ENCODE results near the gene CLEC1B. TPM values are rescaled to one million over a fixed set of nuclear protein-coding genes. Genes with fewer than 3 reads are reported as not detected.
"Not testable (repeated sequence)": the region's sequence is repeated elsewhere in the genome, so short reads cannot be mapped to it uniquely, and the experiment has no call there.

The CLEC1B gene
- total RNA-seq, result not detected

DNA sequence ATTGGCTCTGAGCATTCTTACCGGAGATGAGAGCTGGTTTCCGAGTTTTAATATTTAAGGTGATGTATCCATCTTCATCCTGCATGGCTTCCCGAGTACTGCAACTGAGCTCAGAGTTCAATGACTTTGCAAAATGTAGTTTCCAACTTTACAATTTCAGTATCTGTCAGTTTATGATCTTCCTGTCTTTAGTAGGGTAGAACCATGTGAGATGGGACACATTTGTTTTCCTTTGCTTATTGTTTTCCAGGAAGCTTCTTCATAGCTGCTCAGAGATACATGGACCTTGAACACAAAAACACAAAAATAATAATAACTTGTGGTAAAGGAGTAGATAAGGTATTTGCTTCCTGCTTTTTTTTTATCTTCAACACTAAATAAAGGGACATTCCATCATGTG lies at the start of gene CLEC1B:
Gene CLEC1B, minus strand, starts transcription at position 106 of the 400 bp plus-strand sequence. Its CDS starts 21 bp downstream, at position 85.
- DNase-seq, result no peak

GRCh38 chr12:10048526-10048925 lies 49.6 kb upstream of the CLEC1B start:
- DNase-seq, result no peak

GRCh38 chr12:10042167-10042566 lies 43.2 kb upstream of the CLEC1B start:
- DNase-seq, result no peak

- no peak for DNase-seq
Measured at GRCh38 chr12:10033783-10034545, 35.0 kb upstream of the CLEC1B start.

- DNase-seq, result no peak
Measured at GRCh38 chr12:10031771-10032175, 32.9 kb upstream of the CLEC1B start.

DNA sequence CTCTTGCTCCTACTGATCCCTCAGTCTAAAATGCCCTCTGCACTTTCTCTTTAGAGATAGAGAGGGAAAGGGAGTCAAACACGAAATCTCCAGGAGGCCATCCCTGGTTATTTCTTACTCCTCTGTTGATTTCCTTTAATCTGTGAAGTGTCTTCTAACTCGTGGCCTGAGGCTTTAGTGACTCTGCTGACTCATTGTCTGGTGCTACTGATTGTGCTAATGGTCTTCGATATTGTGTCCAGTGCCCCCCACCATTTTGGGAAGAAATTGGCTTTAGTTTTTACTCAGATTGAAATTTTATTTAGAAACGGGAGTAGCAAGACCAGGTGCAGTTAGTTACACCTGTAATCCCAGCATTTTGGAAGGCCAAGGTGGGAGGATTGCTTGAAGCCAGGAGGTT lies 32.4 kb upstream of the CLEC1B start:
- no peak for DNase-seq

GRCh38 chr12:10030446-10030845 lies 31.5 kb upstream of the CLEC1B start, which contains the start of gene CLEC9A:
Gene CLEC9A, plus strand, starts transcription at chr12:10030682. Its CDS starts 22,006 bp downstream, at chr12:10052688.
- no peak for DNase-seq

DNA sequence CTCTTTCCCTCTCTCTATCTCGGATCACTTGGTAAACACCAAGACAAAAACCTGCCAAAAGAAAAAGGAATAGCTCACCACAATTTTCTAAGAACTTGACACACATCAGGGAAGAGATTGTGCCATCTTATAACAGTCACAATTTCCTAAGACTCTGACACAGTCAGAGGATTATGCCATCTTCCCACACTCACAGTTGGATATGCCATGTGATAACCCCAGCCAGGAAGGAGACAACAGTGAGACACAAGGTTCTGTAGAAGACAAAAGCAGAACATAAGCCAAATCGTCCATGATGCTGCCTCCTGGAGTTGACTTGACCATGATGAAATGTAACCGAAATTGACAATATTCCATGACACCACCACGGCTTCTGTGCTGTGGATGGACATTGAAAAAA lies 28.8 kb upstream of the CLEC1B start:
- no peak for DNase-seq

GRCh38 chr12:10027311-10027710 lies 28.4 kb upstream of the CLEC1B start:
- no peak for DNase-seq

DNA sequence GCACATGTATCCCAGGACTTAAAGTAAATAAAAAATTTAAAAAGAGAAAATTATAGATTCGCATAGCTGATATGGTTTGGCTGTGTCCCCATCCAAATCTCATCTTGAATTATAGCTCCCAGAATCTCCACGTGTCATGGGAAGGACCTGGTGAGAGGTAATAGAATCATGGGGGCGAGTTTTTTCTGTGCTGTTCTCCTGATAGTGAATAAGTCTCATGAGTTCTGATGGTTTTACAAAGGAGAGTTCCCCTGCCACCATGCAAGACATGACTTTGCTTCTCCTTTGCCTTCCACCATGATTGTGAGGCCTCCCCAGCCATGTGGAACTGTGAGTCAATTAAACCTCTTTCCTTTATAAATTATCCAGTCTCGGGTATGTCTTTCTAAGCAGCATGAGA lies 27.7 kb upstream of the CLEC1B start:
- DNase-seq, result not testable (repeated sequence)

GRCh38 chr12:10025236-10025635 lies 26.3 kb upstream of the CLEC1B start:
- no peak for DNase-seq

DNA sequence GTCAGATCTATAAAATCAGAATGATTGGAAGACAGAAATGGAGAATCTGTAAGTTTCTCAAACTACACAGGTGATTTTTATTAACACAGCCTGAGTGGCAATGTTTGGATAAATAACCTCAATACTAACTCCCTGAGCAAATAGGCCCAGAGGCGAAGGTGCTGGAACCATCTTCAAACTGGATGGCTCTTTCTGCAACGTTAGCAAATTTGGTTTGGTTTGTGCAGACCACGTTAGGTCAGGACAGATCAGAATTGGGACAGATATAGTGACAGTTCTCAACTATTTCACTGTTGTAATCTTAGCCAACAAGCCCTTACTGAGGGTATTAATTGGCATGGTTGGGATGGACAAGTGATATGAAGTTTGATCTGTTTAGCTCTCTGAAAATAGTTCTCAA lies 22.4 kb upstream of the CLEC1B start:
- DNase-seq, result no peak

- no peak for DNase-seq
Measured at GRCh38 chr12:10018386-10018785, 19.5 kb upstream of the CLEC1B start.

- no peak for DNase-seq
Measured at GRCh38 chr12:10016881-10017280, 18.0 kb upstream of the CLEC1B start.

DNA sequence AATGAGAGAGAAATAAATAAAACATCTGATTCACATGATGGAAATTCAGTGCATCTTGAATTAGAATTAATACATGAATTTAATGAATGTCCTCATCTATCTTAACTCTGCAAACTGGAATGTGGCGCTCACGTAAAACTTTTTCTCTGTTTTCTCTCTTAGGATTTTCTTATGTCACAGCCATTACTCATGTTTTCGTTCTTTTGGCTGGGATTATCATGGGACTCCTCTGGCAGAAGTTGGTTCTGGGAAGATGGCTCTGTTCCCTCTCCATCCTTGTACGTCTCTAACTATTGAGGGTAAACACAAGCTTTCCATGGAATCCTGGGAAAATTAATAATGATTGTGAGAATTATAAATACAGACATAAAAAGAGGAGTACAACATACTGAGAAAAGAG lies 16.5 kb upstream of the CLEC1B start:
- no peak for DNase-seq

DNA sequence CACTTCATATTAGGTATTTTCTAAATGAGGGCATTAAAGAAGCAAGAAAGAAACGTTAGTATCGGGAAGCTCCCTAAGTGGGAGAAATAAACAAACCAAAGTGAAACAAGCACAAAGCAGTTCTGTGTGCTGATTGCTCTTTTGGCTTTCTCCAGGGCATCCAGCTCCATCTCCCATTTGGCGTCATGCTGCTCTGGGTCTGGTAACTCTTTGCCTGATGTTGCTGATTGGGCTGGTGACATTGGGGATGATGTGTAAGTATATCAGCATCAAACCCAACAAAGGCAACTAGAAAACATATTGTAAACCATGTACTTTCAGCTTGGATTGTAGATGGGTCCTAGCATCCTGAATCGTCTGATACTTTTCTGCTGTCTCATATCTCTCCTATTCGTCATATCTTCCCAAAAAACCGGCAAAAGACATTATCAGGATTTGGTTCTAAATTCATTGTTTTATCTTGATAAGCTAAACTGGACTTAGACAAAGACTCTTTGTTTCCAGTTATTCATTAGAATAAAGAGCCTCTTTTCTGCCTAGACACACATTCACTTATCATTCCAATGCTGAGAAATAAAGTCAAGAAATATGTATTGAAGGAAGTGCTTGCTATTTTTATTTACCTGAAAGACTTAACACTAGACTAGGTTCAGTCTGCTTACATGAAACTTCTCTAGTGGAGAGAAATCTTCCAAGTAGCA lies 13.9 kb upstream of the CLEC1B start:
- DNase-seq, result no peak

DNA sequence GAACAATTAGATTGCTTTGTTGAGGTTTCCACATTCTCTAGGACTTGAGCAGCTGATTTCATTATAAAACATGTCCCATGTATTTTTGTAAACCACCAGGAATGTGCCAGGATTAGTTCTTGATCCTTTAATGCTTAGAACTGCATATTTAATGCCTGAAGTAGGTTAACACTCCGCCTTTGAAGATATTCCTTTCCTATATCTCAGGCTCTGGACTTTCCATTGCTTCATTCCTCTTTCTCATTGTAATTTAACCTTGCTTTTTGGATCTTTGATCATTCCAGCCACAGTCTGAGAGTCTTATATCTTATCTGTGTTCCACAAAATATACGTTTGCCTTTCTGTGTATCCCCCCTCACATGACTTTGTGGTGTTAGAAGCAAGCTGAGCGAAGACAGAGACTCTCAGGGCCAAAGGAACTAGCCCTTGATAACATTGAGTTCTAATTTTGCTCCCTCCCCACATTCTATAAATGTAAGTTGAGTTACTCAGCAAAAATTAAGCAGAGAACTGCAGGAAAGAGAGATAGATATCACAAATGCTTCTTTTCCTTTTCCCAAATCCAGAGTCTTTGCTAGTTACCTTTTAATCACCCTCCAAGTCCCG lies 2.4 kb upstream of the CLEC1B start:
- DNase-seq, result no peak

- DNase-seq, result no peak
Measured at GRCh38 chr12:9992296-9992695, 6.6 kb downstream of the CLEC1B start.

GRCh38 chr12:9991876-9992275 lies 7.0 kb downstream of the CLEC1B start:
- no peak for DNase-seq

DNA sequence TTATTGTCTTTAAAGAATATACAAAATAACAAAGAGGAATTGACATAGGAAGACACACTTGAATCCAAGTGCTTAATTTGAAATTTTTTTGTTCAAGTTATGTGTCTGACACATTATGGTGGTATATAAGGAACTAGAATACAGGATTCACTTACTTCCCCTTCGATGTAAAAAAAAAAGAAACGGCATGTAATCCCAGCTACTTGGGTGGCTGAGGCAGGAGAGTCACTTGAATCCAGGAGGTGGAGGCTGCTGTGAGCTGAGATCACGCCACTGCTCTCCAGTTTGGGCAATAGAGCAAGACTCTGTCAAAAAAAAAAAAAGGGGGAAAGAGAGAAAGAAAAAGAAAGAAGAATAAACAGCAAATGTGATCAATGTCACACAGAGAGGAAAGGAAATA lies 18.8 kb downstream of the CLEC1B start:
- no peak for DNase-seq

- no peak for DNase-seq
Measured at GRCh38 chr12:9977916-9978315, 21.0 kb downstream of the CLEC1B start.

DNA sequence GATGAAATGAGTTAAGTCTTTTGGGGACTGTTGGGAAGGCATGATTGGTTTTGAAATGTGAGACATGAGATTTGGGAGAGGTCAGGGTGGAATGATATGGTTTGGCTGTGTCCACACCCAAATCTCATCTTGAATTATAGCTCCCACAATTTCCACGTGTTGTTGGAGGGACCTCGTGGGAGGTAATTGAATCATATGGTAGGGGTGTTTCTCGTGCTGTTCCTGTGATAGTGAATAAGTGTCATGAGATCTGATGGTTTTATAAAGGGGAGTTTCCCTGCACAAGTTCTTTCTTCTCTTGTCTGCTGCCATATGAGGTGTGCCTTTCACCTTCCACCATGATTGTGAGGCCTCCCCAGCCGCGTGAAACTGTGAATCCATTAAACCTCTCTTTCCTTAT lies 22.3 kb downstream of the CLEC1B start:
- DNase-seq, result not testable (repeated sequence)

GRCh38 chr12:9975614-9976013 lies 23.3 kb downstream of the CLEC1B start:
- no peak for DNase-seq

All from occipital lobe (tissue), 2 donors.